Measurements from ENCODE around the gene RBP5.
A peak's percentile ranks its signal among the peaks of the same experiment; 100 is the strongest.

Gene RBP5

GRCh38 chr12:7128681-7129286, at the start of gene RBP5:
Gene RBP5 (minus strand): TSS chr12:7128889. CDS start chr12:7128775, 114 bp downstream.
- H3K4me3 ChIP-seq (ENCODE audit: low read depth, low read length): peak within 1 kb of the TSS; percentile 48
- TF ChIP-seq MYC (IDR thresholded peaks at IDR 0.05; ENCODE audit: low read depth, low read length): no peak
- no peak for TF ChIP-seq POLR2A (IDR thresholded peaks at IDR 0.05; ENCODE audit: extremely low read depth, insufficient read length)
- DNase-seq (ENCODE audit: low read depth): no peak

GRCh38 chr12:7178481-7178880, 49.8 kb upstream of the RBP5 start:
- no peak for TF ChIP-seq MYC (IDR thresholded peaks at IDR 0.05; ENCODE audit: low read depth, low read length)
- TF ChIP-seq POLR2A (IDR thresholded peaks at IDR 0.05; ENCODE audit: extremely low read depth, insufficient read length): no peak
- TF ChIP-seq CTCF (IDR thresholded peaks at IDR 0.05; ENCODE audit: low read depth, low read length): no peak
- TF ChIP-seq MAX (IDR thresholded peaks at IDR 0.05; ENCODE audit: low read depth, low read length): no peak
- DNase-seq (ENCODE audit: low read depth): no peak
- no peak overlapping the region for H3K4me3 ChIP-seq (ENCODE audit: low read depth, low read length)

GRCh38 chr12:7176595-7176994, 47.9 kb upstream of the RBP5 start:
- H3K4me3 ChIP-seq (ENCODE audit: low read depth, low read length): no peak overlapping the region
- DNase-seq (ENCODE audit: low read depth): no peak
- TF ChIP-seq MYC (IDR thresholded peaks at IDR 0.05; ENCODE audit: low read depth, low read length) (no peak), CTCF (IDR thresholded peaks at IDR 0.05; ENCODE audit: low read depth, low read length) (no peak), POLR2A (IDR thresholded peaks at IDR 0.05; ENCODE audit: extremely low read depth, insufficient read length) (no peak), MAX (IDR thresholded peaks at IDR 0.05; ENCODE audit: low read depth, low read length) (no peak)

- H3K4me3 ChIP-seq (ENCODE audit: low read depth, low read length): no peak overlapping the region
- no peak for DNase-seq (ENCODE audit: low read depth)
Measured at GRCh38 chr12:7175493-7175892, 46.8 kb upstream of the RBP5 start.

GRCh38 chr12:7171854-7172253, 43.2 kb upstream of the RBP5 start:
- TF ChIP-seq CTCF (IDR thresholded peaks at IDR 0.05; ENCODE audit: low read depth, low read length) (no peak), MAX (IDR thresholded peaks at IDR 0.05; ENCODE audit: low read depth, low read length) (no peak), POLR2A (IDR thresholded peaks at IDR 0.05; ENCODE audit: extremely low read depth, insufficient read length) (no peak), MYC (IDR thresholded peaks at IDR 0.05; ENCODE audit: low read depth, low read length) (no peak)
- DNase-seq (ENCODE audit: low read depth): no peak
- no peak overlapping the region for H3K4me3 ChIP-seq (ENCODE audit: low read depth, low read length)

More at GRCh38 chr12:7175493-7175892, 46.8 kb upstream of the RBP5 start:
- TF ChIP-seq MYC (IDR thresholded peaks at IDR 0.05; ENCODE audit: low read depth, low read length) (no peak), POLR2A (IDR thresholded peaks at IDR 0.05; ENCODE audit: extremely low read depth, insufficient read length) (no peak), CTCF (IDR thresholded peaks at IDR 0.05; ENCODE audit: low read depth, low read length) (no peak), MAX (IDR thresholded peaks at IDR 0.05; ENCODE audit: low read depth, low read length) (no peak)

- DNase-seq (ENCODE audit: low read depth): no peak
- TF ChIP-seq POLR2A (IDR thresholded peaks at IDR 0.05; ENCODE audit: extremely low read depth, insufficient read length): no peak
- TF ChIP-seq MYC (IDR thresholded peaks at IDR 0.05; ENCODE audit: low read depth, low read length): no peak
- TF ChIP-seq CTCF (IDR thresholded peaks at IDR 0.05; ENCODE audit: low read depth, low read length): no peak
- no peak for TF ChIP-seq MAX (IDR thresholded peaks at IDR 0.05; ENCODE audit: low read depth, low read length)
Measured at GRCh38 chr12:7169951-7170350, 41.3 kb upstream of the RBP5 start.

More at GRCh38 chr12:7169951-7170350, 41.3 kb upstream of the RBP5 start:
- H3K4me3 ChIP-seq (ENCODE audit: low read depth, low read length): no peak overlapping the region
